HG02678 (cell line): Measurements from ENCODE around the gene ACOT2.
"Not testable (repeated sequence)": the region's sequence is repeated elsewhere in the genome, so short reads cannot be mapped to it uniquely, and the experiment has no call there.

Experiments
- ATAC-seq: cut with Tn5 transposase; IDR thresholded peaks from one replicate; pipeline ENCODE4 v1.9.1; 2021; ENCODE audit warnings: mild to moderate bottlenecking, moderate library complexity; ENCODE audit not compliant: unreplicated experiment

Gene ACOT2

GRCh38 chr14:73569185-73569958, at the start of gene ACOT2:
ACOT2 (plus strand) TSS chr14:73569213; CDS start chr14:73569241, 28 bp downstream.
- peak; percentile 64 for ATAC-seq

- no peak for ATAC-seq
These were observed 47.8 kb upstream of the ACOT2 start for GRCh38 chr14:73521229-73521628.

- no peak for ATAC-seq
These were observed 44.5 kb upstream of the ACOT2 start for GRCh38 chr14:73524493-73524892.

- no peak for ATAC-seq
These were observed 42.7 kb upstream of the ACOT2 start for GRCh38 chr14:73526036-73526984.

- ATAC-seq: not testable (repeated sequence)
These were observed 39.7 kb upstream of the ACOT2 start for GRCh38 chr14:73529356-73529755.

GRCh38 chr14:73531971-73532370, 37.0 kb upstream of the ACOT2 start:
- not testable (repeated sequence) for ATAC-seq

- not testable (repeated sequence) for ATAC-seq
These were observed 31.6 kb upstream of the ACOT2 start for GRCh38 chr14:73537244-73538045.

- peak; percentile 89 for ATAC-seq
These were observed 30.0 kb upstream of the ACOT2 start for GRCh38 chr14:73539017-73539416.

GRCh38 chr14:73542961-73543360, 26.1 kb upstream of the ACOT2 start:
- ATAC-seq: not testable (repeated sequence)

- ATAC-seq: not testable (repeated sequence)
These were observed 23.7 kb upstream of the ACOT2 start for GRCh38 chr14:73545353-73545752.

GRCh38 chr14:73549097-73549496, 19.9 kb upstream of the ACOT2 start:
- ATAC-seq: not testable (repeated sequence)

- not testable (repeated sequence) for ATAC-seq
These were observed 19.0 kb upstream of the ACOT2 start for GRCh38 chr14:73549889-73550524.

- ATAC-seq: no peak
These were observed 15.2 kb upstream of the ACOT2 start for GRCh38 chr14:73553845-73554244.

GRCh38 chr14:73557201-73557600, 11.8 kb upstream of the ACOT2 start:
- ATAC-seq: not testable (repeated sequence)

GRCh38 chr14:73558238-73558637, 10.8 kb upstream of the ACOT2 start:
- ATAC-seq: not testable (repeated sequence)

- not testable (repeated sequence) for ATAC-seq
These were observed 6.8 kb upstream of the ACOT2 start for GRCh38 chr14:73562256-73562655.

GRCh38 chr14:73562696-73563095, 6.3 kb upstream of the ACOT2 start:
- not testable (repeated sequence) for ATAC-seq

GRCh38 chr14:73566431-73566830, 2.6 kb upstream of the ACOT2 start:
- ATAC-seq: not testable (repeated sequence)

GRCh38 chr14:73566935-73567334, 2.1 kb upstream of the ACOT2 start:
- ATAC-seq: not testable (repeated sequence)

- ATAC-seq: no peak
These were observed 1.7 kb upstream of the ACOT2 start for GRCh38 chr14:73567358-73567757.
